GM12878 (cell line): ENCODE data around the gene ABCG1. TPM values are rescaled to one million over a fixed set of nuclear protein-coding genes. Genes with fewer than 3 reads are reported as not detected.

Experiments
- ATAC-seq: fragments of 200-7000 bp; cut with Tn5 transposase; 3 replicates; pipeline ENCODE4 v1.9.1; 2020; ENCODE audit warnings: mild to moderate bottlenecking, moderate library complexity
- BruUV-seq: library from RNA; stranded (reverse); fragments of 400-500 nt; replicated peaks from 2 replicates; lab custom pipeline; 2021; lab: Mats Ljungman, UMichigan
- CTCF ChIA-PET: fragments of 300-600 bp; sonication (Branson Sonifier 250); formaldehyde crosslinking; extraction: SDS; loops from one replicate; lab custom pipeline; 2021; ENCODE audit warnings: inconsistent platforms; lab: Yijun Ruan, JAX
- POLR2A ChIA-PET: fragments of 350-600 bp; formaldehyde crosslinking; extraction: SDS; loops from one replicate; lab custom pipeline; 2021; ENCODE audit warnings: inconsistent platforms; lab: Charles Lee
- RAD21 ChIA-PET: fragments of 300-600 bp; sonication (Branson Sonifier 250); formaldehyde crosslinking; loops from one replicate; lab custom pipeline; 2023; ENCODE audit warnings: antibody characterized with exemption; ENCODE audit not compliant: unreplicated experiment; lab: Charles Lee
- SMC1A ChIA-PET: fragments of 300-600 bp; sonication (Branson Sonifier 250); formaldehyde crosslinking; loops from one replicate; lab custom pipeline; 2023; ENCODE audit not compliant: unreplicated experiment, uncharacterized antibody; lab: Charles Lee
- DNase-seq: peaks from one replicate; pipeline ENCODE4 v3.0.0-alpha.2; 2011; ENCODE audit warnings: low read depth, low spot score
- FAIRE-seq: peaks from 3 replicates; lab custom pipeline; 2011; peaks lifted over from hg19 to GRCh38; lab: Jason Lieb, UNC
- H2AFZ ChIP-seq: 2 replicates; pipeline ENCODE4 v1.6.0; 2011; ENCODE audit warnings: low read depth, low read length, control low read depth; ENCODE audit not compliant: control insufficient read depth
- H3K27ac ChIP-seq: 2 replicates; pipeline ENCODE4 v1.5.1; 2011; ENCODE audit warnings: control low read depth; ENCODE audit not compliant: control insufficient read depth, insufficient read depth
- H3K27me3 ChIP-seq, 2 experiments: replicated peaks in 1 of 2; 2 replicates each; pipeline versions ENCODE4 v1.6.0 to v1.6.1; 2011; ENCODE audit warnings: low read length in 1 of 2; ENCODE audit not compliant: control insufficient read depth in 2 of 2, insufficient read depth in 2 of 2
- H3K36me3 ChIP-seq, 2 experiments: 2 replicates each; pipeline ENCODE4 v1.5.1; 2011; ENCODE audit warnings: low read length in 1 of 2; ENCODE audit not compliant: control insufficient read depth in 2 of 2, insufficient read depth in 2 of 2
- H3K4me1 ChIP-seq: 2 replicates; pipeline ENCODE4 v1.6.1; 2011; ENCODE audit warnings: mild to moderate bottlenecking, low read length, moderate library complexity, mixed read lengths; ENCODE audit not compliant: control insufficient read depth, insufficient read depth
- H3K4me2 ChIP-seq: 2 replicates; pipeline ENCODE4 v1.6.0; 2011; ENCODE audit warnings: control low read depth; ENCODE audit not compliant: control insufficient read depth, insufficient read depth
- H3K4me3 ChIP-seq: fragments of 200-600 bp; sonication (generic); 2 replicates; pipeline ENCODE4 v1.5.1; 2016
- H3K79me2 ChIP-seq: 2 replicates; pipeline ENCODE4 v1.6.0; 2011; ENCODE audit warnings: low read length; ENCODE audit not compliant: control insufficient read depth, insufficient read depth
- H3K9ac ChIP-seq: 2 replicates; pipeline ENCODE4 v1.8.0; 2011; ENCODE audit warnings: low read length, control low read depth, mixed read lengths; ENCODE audit not compliant: control insufficient read depth, insufficient read depth
- H3K9me3 ChIP-seq: replicated peaks from 3 replicates; pipeline ENCODE4 v1.5.1; 2011; ENCODE audit warnings: mild to moderate bottlenecking, low read length; ENCODE audit not compliant: control insufficient read depth, insufficient read depth
- H4K20me1 ChIP-seq: 2 replicates; pipeline ENCODE4 v1.6.0; 2011; ENCODE audit not compliant: control insufficient read depth, insufficient read depth
- ASH2L ChIP-seq: fragments of 300-600, 200-600 bp; sonication (generic); IDR thresholded peaks from 2 replicates; pipeline ENCODE4 v1.6.1; 2017; ENCODE audit warnings: low read depth, mild to moderate bottlenecking, borderline replicate concordance
- CREM ChIP-seq: IDR thresholded peaks from 2 replicates; pipeline ENCODE4 v1.6.1; 2014; ENCODE audit warnings: antibody characterized with exemption, low read depth
- EED ChIP-seq: sonication (generic); IDR thresholded peaks from 2 replicates; pipeline ENCODE4 v1.6.1; 2016; ENCODE audit warnings: antibody characterized with exemption, low read depth
- MTA3 ChIP-seq: IDR thresholded peaks from 2 replicates; pipeline ENCODE4 v1.6.1; 2012; ENCODE audit warnings: low read length, inconsistent platforms, borderline replicate concordance
- NFYB ChIP-seq: IDR thresholded peaks from 2 replicates; pipeline ENCODE4 v1.6.1; 2011; ENCODE audit warnings: low read depth, mild to moderate bottlenecking, low read length, improper control_type of control experiment, moderate library complexity; ENCODE audit not compliant: insufficient read depth
- RB1 ChIP-seq: fragments of 450-650 bp; formaldehyde crosslinking; IDR thresholded peaks from 2 replicates; pipeline ENCODE4 v1.6.1; 2017; ENCODE audit warnings: mild to moderate bottlenecking, borderline replicate concordance
- SIX5 ChIP-seq: IDR thresholded peaks from 2 replicates; pipeline ENCODE4 v1.6.1; 2011; ENCODE audit warnings: mild to moderate bottlenecking, low read depth, low read length, moderate library complexity; ENCODE audit not compliant: severe bottlenecking
- SMC3 ChIP-seq: IDR thresholded peaks from 2 replicates; pipeline ENCODE4 v1.6.1; 2011; ENCODE audit warnings: low read length, improper control_type of control experiment, borderline replicate concordance
- TARDBP ChIP-seq: IDR thresholded peaks from 2 replicates; pipeline ENCODE4 v1.6.1; 2016; ENCODE audit warnings: borderline replicate concordance
- WGBS: methylation state at CpG from one replicate; pipeline ENCODE4 v1.1.6; 2016; ENCODE audit warnings: low lambda C conversion rate; ENCODE audit not compliant: insufficient replicate concordance, insufficient coverage; ENCODE audit errors: missing lambda C conversion rate; 5-methylcytosine and 5-hydroxymethylcytosine counted together
- in situ Hi-C: fragments of 300-500 bp; cut with MboI; formaldehyde crosslinking; loops from 9 replicates; pipeline ENCODE4 v1.14.3; 2018; ENCODE audit warnings: mixed read lengths
- intact Hi-C: fragments of 100-400 bp; cut with micrococcal nuclease; formaldehyde crosslinking; loops from one replicate; pipeline ENCODE4 v1.14.2; 2022; ENCODE audit not compliant: unreplicated experiment
- polyA plus RNA-seq, 11 experiments: library from polyadenylated mRNA; depleted of rRNA in 4 of 11; unstranded in 6 of 11; stranded (reverse) in 5 of 11; fragments of >200 nt; fragmentation: Nextera tagmentation in 4 of 11; fragmentation: Illumina TruSeq in 1 of 11; extraction: Ambion mirVana in 4 of 11; extraction: Trizol in 1 of 11; gene quantifications; 1 replicate in 1 of 11; 2 replicates in 10 of 11; pipeline versions ENCODE4 v1.2.1 to v1.2.3, GENCODE V29; 2011 to 2016; ENCODE audit warnings: inconsistent platforms in 2 of 11, missing spikeins in 2 of 11, low read depth in 1 of 11
- total RNA-seq, 4 experiments: library from RNA; depleted of rRNA in 3 of 4; stranded (reverse); fragments of >200 nt in 3 of 4; fragmentation: Illumina TruSeq in 1 of 4; extraction: Trizol in 1 of 4; gene quantifications; 2 replicates each; pipeline versions ENCODE4 v1.2.1 to v1.2.3, GENCODE V29; 2013 to 2021
- TF ChIP-seq, protein P1 (sequence below): fragments of 450-650 bp; formaldehyde crosslinking; IDR thresholded peaks from 2 replicates; pipeline ENCODE4 v1.4.0; 2022; ENCODE audit warnings: mild to moderate bottlenecking, moderate library complexity

Gene ABCG1
- total and polyA plus RNA-seq, 10 of the 15 experiments (the other 5 are each of a cell fraction or from before 2014, with no cell fraction given): 0.59 to 19.3 (median 5.7) TPM

DNA sequence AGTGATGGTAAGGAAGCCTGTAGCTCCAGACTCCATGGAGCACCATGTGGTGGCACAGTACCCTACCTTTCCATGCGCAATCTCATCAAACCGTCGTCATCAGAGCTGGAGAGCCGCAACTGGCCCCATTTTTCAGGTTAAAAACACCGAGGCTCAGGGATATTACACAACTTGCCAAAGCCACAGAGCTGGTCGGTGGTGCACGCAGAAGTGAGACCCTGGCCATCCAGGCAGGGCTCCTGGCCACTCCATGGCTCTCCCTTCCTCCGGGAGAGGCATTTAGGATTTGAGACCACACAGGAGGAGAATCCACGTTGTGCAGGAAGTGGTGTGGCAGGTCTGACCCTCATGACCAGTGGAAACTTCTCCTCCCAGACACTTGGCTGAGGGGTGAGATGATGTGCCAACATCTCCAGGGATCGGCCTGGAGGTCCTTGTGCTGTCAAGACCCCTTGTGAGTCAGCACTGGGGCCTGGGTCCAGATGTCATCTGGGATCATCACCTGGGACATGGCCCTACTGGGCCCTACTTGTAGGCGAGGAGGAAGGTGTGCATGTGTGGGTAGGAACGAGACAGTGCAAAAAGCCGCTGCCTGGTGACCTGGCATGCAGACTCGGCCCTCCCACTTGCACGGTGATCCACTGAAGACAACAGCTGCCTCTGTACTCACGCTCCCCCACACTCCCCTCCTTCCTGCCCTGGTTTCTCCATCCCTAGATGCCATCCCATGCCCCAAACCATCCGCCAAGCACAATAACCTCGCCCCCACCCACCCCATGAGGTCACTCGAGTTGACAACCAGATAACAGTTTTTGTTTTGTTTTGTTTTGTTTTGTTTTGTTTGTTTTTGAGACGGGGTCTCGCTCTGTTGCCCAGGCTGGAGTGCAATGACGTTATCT, 85.9 kb downstream of the ABCG1 start:
- no peak overlapping the region for H3K9ac ChIP-seq
- no peak for ATAC-seq

More for the DNA sequence above, 85.9 kb downstream of the ABCG1 start:
- in situ Hi-C loops: loop anchor here (5.0 kb wide), 2 partner anchors 142 to 232 kb away; no protein-coding TSS in a partner anchor
- no TSS peak for BruUV-seq
- no peak for FAIRE-seq
- TF ChIP-seq MTA3 (no peak), ASH2L (no peak), CREM (no peak), SMC3 (no peak), NFYB (no peak), TARDBP (no peak), EED (no peak), SIX5 (no peak), RB1 (no peak)
- TF ChIP-seq, protein P1, sequence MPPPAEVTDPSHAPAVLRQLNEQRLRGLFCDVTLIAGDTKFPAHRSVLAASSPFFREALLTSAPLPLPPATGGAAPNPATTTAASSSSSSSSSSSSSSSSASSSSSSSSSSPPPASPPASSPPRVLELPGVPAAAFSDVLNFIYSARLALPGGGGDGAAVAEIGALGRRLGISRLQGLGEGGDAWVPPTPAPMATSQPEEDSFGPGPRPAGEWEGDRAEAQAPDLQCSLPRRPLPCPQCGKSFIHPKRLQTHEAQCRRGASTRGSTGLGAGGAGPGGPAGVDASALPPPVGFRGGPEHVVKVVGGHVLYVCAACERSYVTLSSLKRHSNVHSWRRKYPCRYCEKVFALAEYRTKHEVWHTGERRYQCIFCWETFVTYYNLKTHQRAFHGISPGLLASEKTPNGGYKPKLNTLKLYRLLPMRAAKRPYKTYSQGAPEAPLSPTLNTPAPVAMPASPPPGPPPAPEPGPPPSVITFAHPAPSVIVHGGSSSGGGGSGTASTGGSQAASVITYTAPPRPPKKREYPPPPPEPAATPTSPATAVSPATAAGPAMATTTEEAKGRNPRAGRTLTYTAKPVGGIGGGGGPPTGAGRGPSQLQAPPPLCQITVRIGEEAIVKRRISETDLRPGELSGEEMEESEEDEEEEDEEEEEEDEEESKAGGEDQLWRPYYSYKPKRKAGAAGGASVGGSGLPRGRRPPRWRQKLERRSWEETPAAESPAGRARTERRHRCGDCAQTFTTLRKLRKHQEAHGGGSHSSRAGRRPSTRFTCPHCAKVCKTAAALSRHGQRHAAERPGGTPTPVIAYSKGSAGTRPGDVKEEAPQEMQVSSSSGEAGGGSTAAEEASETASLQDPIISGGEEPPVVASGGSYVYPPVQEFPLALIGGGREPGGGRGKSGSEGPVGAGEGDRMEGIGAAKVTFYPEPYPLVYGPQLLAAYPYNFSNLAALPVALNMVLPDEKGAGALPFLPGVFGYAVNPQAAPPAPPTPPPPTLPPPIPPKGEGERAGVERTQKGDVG (CRISPR knock-in tag): no peak
- TF ChIP-seq, all 136 proteins: peak for 0
- Histone ChIP-seq H2AFZ (no peak overlapping the region), H3K27ac (no peak overlapping the region), H3K79me2 (no peaks in the 10 kb centered on the region), H3K36me3 (no peaks in the 10 kb centered on the region), H3K27me3 (no peaks in the 10 kb centered on the region), H3K4me1 (no peaks in the 10 kb centered on the region), H4K20me1 (no peaks in the 10 kb centered on the region), H3K4me2 (no peak overlapping the region), H3K4me3 (no peak overlapping the region), H3K9me3 (no peaks in the 10 kb centered on the region)
- ChIA-PET CTCF (interaction anchor here (1.5 kb wide), 1 partner anchor 9 kb away, joined by 4 read pairs; no protein-coding TSS in a partner anchor), POLR2A (no interaction called here), RAD21 (interaction anchor here (1.5 kb wide), 1 partner anchor 159 kb away, joined by 5 read pairs; no protein-coding TSS in a partner anchor), SMC1A (no interaction called here)
- no peak for DNase-seq
- 43% methylated on average over 22 of the region's 22 CpGs for WGBS
- intact Hi-C loops: no loop called here
